Non-pigmented ciliary epithelial cell (primary cell): ENCODE measurements around the gene USP26.
"Not testable (repeated sequence)": the region's sequence is repeated elsewhere in the genome, so short reads cannot be mapped to it uniquely, and the experiment has no call there.

ENCODE experiments used
- DNase-seq: peaks from one replicate; pipeline ENCODE4 v3.0.0-alpha.2; 2010; ENCODE audit warnings: low read depth

The USP26 gene

GRCh38 chrX:133097031-133097430, at the start of gene USP26:
USP26 (minus strand) TSS chrX:133097109; CDS start chrX:133028220, 68,889 bp downstream.
- DNase-seq: no peak

GRCh38 chrX:133134282-133134681, 37.4 kb upstream of the USP26 start:
- DNase-seq: no peak

GRCh38 chrX:133120406-133120805, 23.5 kb upstream of the USP26 start:
- no peak for DNase-seq

GRCh38 chrX:133094098-133094731, 2.7 kb downstream of the USP26 start:
- DNase-seq: no peak

- no peak for DNase-seq
Measured at GRCh38 chrX:133090236-133090809, 6.6 kb downstream of the USP26 start.

GRCh38 chrX:133089411-133089810, 7.5 kb downstream of the USP26 start:
- DNase-seq: no peak

GRCh38 chrX:133085785-133086184, 11.1 kb downstream of the USP26 start:
- no peak for DNase-seq

- not testable (repeated sequence) for DNase-seq
Measured at GRCh38 chrX:133085056-133085455, 11.9 kb downstream of the USP26 start.

GRCh38 chrX:133083899-133084298, 13.0 kb downstream of the USP26 start:
- DNase-seq: no peak

GRCh38 chrX:133081990-133082389, 14.9 kb downstream of the USP26 start:
- DNase-seq: no peak

- not testable (repeated sequence) for DNase-seq
Measured at GRCh38 chrX:133077856-133078255, 19.1 kb downstream of the USP26 start.

GRCh38 chrX:133072566-133072965, 24.3 kb downstream of the USP26 start:
- no peak for DNase-seq

- no peak for DNase-seq
Measured at GRCh38 chrX:133068461-133068860, 28.4 kb downstream of the USP26 start.

GRCh38 chrX:133056341-133056740, 40.6 kb downstream of the USP26 start:
- no peak for DNase-seq

- DNase-seq: no peak
Measured at GRCh38 chrX:133054761-133055405, 42.0 kb downstream of the USP26 start.

- DNase-seq: peak; percentile 13
Measured at GRCh38 chrX:133053861-133054598, 42.9 kb downstream of the USP26 start.

GRCh38 chrX:133048751-133049150, 48.2 kb downstream of the USP26 start:
- DNase-seq: no peak

- no peak for DNase-seq
Measured at GRCh38 chrX:133046601-133047000, 50.3 kb downstream of the USP26 start.

- no peak for DNase-seq
Measured at GRCh38 chrX:133045986-133046385, 50.9 kb downstream of the USP26 start.

- DNase-seq: not testable (repeated sequence)
Measured at GRCh38 chrX:133044145-133044786, 52.6 kb downstream of the USP26 start.

- no peak for DNase-seq
Measured at GRCh38 chrX:133042260-133042659, 54.6 kb downstream of the USP26 start.

GRCh38 chrX:133033010-133033409, 63.9 kb downstream of the USP26 start:
- no peak for DNase-seq
